Smooth muscle cell (in vitro differentiated cells): Measurements from ENCODE around the gene FMNL2. TPM values are rescaled to one million over a fixed set of nuclear protein-coding genes. Genes with fewer than 3 reads are reported as not detected.

ENCODE experiments used
- DNase-seq: peaks from one replicate; lab custom pipeline; 2025; ENCODE audit not compliant: unreplicated experiment; lab: John Stamatoyannopoulos, UW
- H2AFZ ChIP-seq: fragments of 200-600 bp; sonication (generic); 2 replicates; pipeline ENCODE4 v1.6.0; 2016; ENCODE audit warnings: antibody characterized with exemption, low read depth, mild to moderate bottlenecking
- H3F3A ChIP-seq: fragments of 200-600 bp; sonication (generic); 2 replicates; pipeline ENCODE4 v1.6.0; 2017; ENCODE audit warnings: antibody characterized with exemption, low read depth
- H3K27ac ChIP-seq: fragments of 200-600 bp; sonication (generic); 2 replicates; pipeline ENCODE4 v1.5.1; 2016; ENCODE audit warnings: low read depth, mild to moderate bottlenecking
- H3K27me3 ChIP-seq: fragments of 200-600 bp; sonication (generic); 2 replicates; pipeline ENCODE4 v1.6.1; 2016; ENCODE audit warnings: low read depth, mild to moderate bottlenecking
- H3K36me3 ChIP-seq: fragments of 200-600 bp; sonication (generic); 2 replicates; pipeline ENCODE4 v1.5.1; 2016; ENCODE audit warnings: low read depth
- H3K4me1 ChIP-seq: fragments of 200-600 bp; sonication (generic); 2 replicates; pipeline ENCODE4 v1.5.1; 2016; ENCODE audit warnings: low read depth
- H3K4me2 ChIP-seq: fragments of 200-600 bp; sonication (generic); 2 replicates; pipeline ENCODE4 v1.6.0; 2016; ENCODE audit warnings: mild to moderate bottlenecking
- H3K4me3 ChIP-seq: fragments of 200-600 bp; sonication (generic); 2 replicates; pipeline ENCODE4 v1.5.1; 2016; ENCODE audit warnings: mild to moderate bottlenecking
- H3K79me2 ChIP-seq: fragments of 200-600 bp; sonication (generic); 2 replicates; pipeline ENCODE4 v1.6.0; 2016; ENCODE audit warnings: low read depth, mild to moderate bottlenecking
- H3K9ac ChIP-seq: fragments of 200-600 bp; sonication (generic); 2 replicates; pipeline ENCODE4 v1.6.0; 2016; ENCODE audit warnings: low read depth
- H3K9me3 ChIP-seq: fragments of 200-600 bp; sonication (generic); replicated peaks from 2 replicates; pipeline ENCODE4 v1.5.1; 2016; ENCODE audit warnings: low read depth
- H4K20me1 ChIP-seq: fragments of 200-600 bp; sonication (generic); 2 replicates; pipeline ENCODE4 v1.6.0; 2016; ENCODE audit warnings: low read depth
- CTCF ChIP-seq: fragments of 200-600 bp; sonication (generic); IDR thresholded peaks from 2 replicates; pipeline ENCODE4 v1.5.1; 2017; ENCODE audit warnings: borderline replicate concordance, mild to moderate bottlenecking, antibody characterized with exemption; ENCODE audit not compliant: insufficient read depth, poor library complexity, severe bottlenecking
- WGBS: methylation state at CpG from one replicate; pipeline ENCODE4 v1.1.7; 2016; ENCODE audit warnings: low lambda C conversion rate; 5-methylcytosine and 5-hydroxymethylcytosine counted together
- polyA plus RNA-seq: library from polyadenylated mRNA; unstranded; fragments of >200 nt; fragmentation: Nextera tagmentation; extraction: Ambion mirVana; gene quantifications from 2 replicates; pipeline ENCODE4 v1.2.1, GENCODE V29; 2016
- total RNA-seq: library from RNA; depleted of rRNA; stranded (reverse); fragments of >200 nt; gene quantifications from 2 replicates; pipeline ENCODE4 v1.2.3, GENCODE V29; 2014

Gene FMNL2
- total and polyA plus RNA-seq, 2 experiments from 2014 or later: 7.4 to 37.3 TPM

- no peak overlapping the region for H2AFZ ChIP-seq
- DNase-seq: no peak
- no peaks in the 10 kb centered on the region for H3F3A ChIP-seq
- H3K27ac ChIP-seq: no peak overlapping the region
- H3K4me1 ChIP-seq: peaks cover 35% of the 10 kb centered on the region
- no peak overlapping the region for H3K4me3 ChIP-seq
- H3K4me2 ChIP-seq: peak overlapping the region; percentile 29
- H4K20me1 ChIP-seq: peaks cover 78% of the 10 kb centered on the region
- H3K9me3 ChIP-seq: no peaks in the 10 kb centered on the region
- WGBS: 64% methylated on average over 2 of the region's 2 CpGs
- H3K36me3 ChIP-seq: no peaks in the 10 kb centered on the region
- TF ChIP-seq CTCF: no peak
- H3K27me3 ChIP-seq: no peaks in the 10 kb centered on the region
- peaks cover 77% of the 10 kb centered on the region for H3K79me2 ChIP-seq
- H3K9ac ChIP-seq: no peak overlapping the region
Observed at GRCh38 chr2:152395103-152395502, 60.1 kb downstream of the FMNL2 start.

- Histone ChIP-seq H3K27ac (no peak overlapping the region), H3K9me3 (no peaks in the 10 kb centered on the region), H3K9ac (no peak overlapping the region), H4K20me1 (peaks cover 81% of the 10 kb centered on the region), H3K36me3 (no peaks in the 10 kb centered on the region), H3K4me2 (no peak overlapping the region), H3K4me3 (no peak overlapping the region), H3F3A (no peaks in the 10 kb centered on the region), H2AFZ (no peak overlapping the region), H3K79me2 (peaks cover 77% of the 10 kb centered on the region), H3K27me3 (no peaks in the 10 kb centered on the region), H3K4me1 (peaks cover 35% of the 10 kb centered on the region)
- WGBS: 79% methylated on average over 6 of the region's 6 CpGs
- no peak for DNase-seq
- no peak for TF ChIP-seq CTCF
Observed at GRCh38 chr2:152395572-152395971, 60.6 kb downstream of the FMNL2 start.

GRCh38 chr2:152396051-152396511 lies 61.1 kb downstream of the FMNL2 start:
- Histone ChIP-seq H3K79me2 (peaks cover 78% of the 10 kb centered on the region), H3K4me3 (no peak overlapping the region), H3K9ac (no peak overlapping the region), H3K4me2 (no peak overlapping the region), H3K36me3 (no peaks in the 10 kb centered on the region), H3F3A (no peaks in the 10 kb centered on the region), H3K4me1 (peaks cover 35% of the 10 kb centered on the region), H3K27me3 (no peaks in the 10 kb centered on the region), H4K20me1 (peaks cover 81% of the 10 kb centered on the region), H3K27ac (no peak overlapping the region), H2AFZ (no peak overlapping the region), H3K9me3 (no peaks in the 10 kb centered on the region)
- WGBS: 84% methylated on average over 4 of the region's 4 CpGs
- no peak for TF ChIP-seq CTCF
- DNase-seq: no peak

GRCh38 chr2:152396763-152397162 lies 61.8 kb downstream of the FMNL2 start:
- H3K79me2 ChIP-seq: peaks cover 76% of the 10 kb centered on the region
- no peak overlapping the region for H3K4me3 ChIP-seq
- H3K9ac ChIP-seq: no peak overlapping the region
- no peak for DNase-seq
- 95% methylated on average over 2 of the region's 2 CpGs for WGBS
- H3K9me3 ChIP-seq: no peaks in the 10 kb centered on the region
- peaks cover 79% of the 10 kb centered on the region for H4K20me1 ChIP-seq
- H3K27ac ChIP-seq: no peak overlapping the region
- peaks cover 35% of the 10 kb centered on the region for H3K4me1 ChIP-seq
- H3K27me3 ChIP-seq: no peaks in the 10 kb centered on the region
- TF ChIP-seq CTCF: no peak
- no peaks in the 10 kb centered on the region for H3F3A ChIP-seq
- no peak overlapping the region for H2AFZ ChIP-seq
- H3K36me3 ChIP-seq: no peaks in the 10 kb centered on the region
- H3K4me2 ChIP-seq: no peak overlapping the region
